ENCODE measurements around the gene STXBP1. TPM values are rescaled to one million over a fixed set of nuclear protein-coding genes. Genes with fewer than 3 reads are reported as not detected.

The STXBP1 gene
- total and polyA plus RNA-seq, 2 of the 13 experiments (the other 11 are each of a cell fraction or from before 2014, with no cell fraction given): 2.9 TPM

- TF ChIP-seq NFAT5 (CRISPR knock-in tag; IDR thresholded peaks at IDR 0.05) (no peak), HOXD1 (CRISPR knock-in tag; IDR thresholded peaks at IDR 0.05) (no peak), UBTF (CRISPR knock-in tag; IDR thresholded peaks at IDR 0.05) (peak; percentile 5; the same call in 1 of the 2 replicates), KLF6 (CRISPR knock-in tag; IDR thresholded peaks at IDR 0.05) (no peak), ZXDC (CRISPR knock-in tag; IDR thresholded peaks at IDR 0.05) (no peak), FOXM1 (CRISPR knock-in tag; IDR thresholded peaks at IDR 0.05) (no peak), SRSF1 (optimal IDR thresholded peaks at IDR 0.05; ENCODE audit: low read depth, low read length) (peak; percentile 51), NCOA1 (CRISPR knock-in tag; IDR thresholded peaks at IDR 0.05) (no peak), ZKSCAN8 (CRISPR knock-in tag; IDR thresholded peaks at IDR 0.05; ENCODE audit: borderline replicate concordance) (no peak), ZNF280D (CRISPR knock-in tag; IDR thresholded peaks at IDR 0.05) (0 out of 2 replicates have a peak, but pooled peaks have one; percentile 1), U2AF1 (optimal IDR thresholded peaks at IDR 0.05; ENCODE audit: low read depth, low read length) (no peak), ZFAT (CRISPR knock-in tag; conservative IDR thresholded peaks at IDR 0.05) (no peak), TBL1XR1 (IDR thresholded peaks at IDR 0.05; ENCODE audit: borderline replicate concordance, low read length, partially characterized antibody) (no peak), ZMAT3 (CRISPR knock-in tag; conservative IDR thresholded peaks at IDR 0.05) (0 out of 2 replicates have a peak, but pooled peaks have one; percentile 6), GATAD2A (CRISPR knock-in tag; IDR thresholded peaks at IDR 0.05) (no peak)
Observed at GRCh38 chr9:127714951-127715469, 102.9 kb downstream of the STXBP1 start (continued).

Data from HepG2 (cell line).